NCI-H345 treated with DMSO at 0.1 percent for 48 hours (cell line): Measurements from ENCODE around the gene BTBD6.

Source experiments
- DNase-seq: peaks from one replicate; lab custom pipeline; 2025; ENCODE audit not compliant: unreplicated experiment; lab: John Stamatoyannopoulos, UW

The BTBD6 gene

GRCh38 chr14:105248368-105249181 lies at the start of gene BTBD6:
Gene BTBD6, plus strand, starts transcription at chr14:105248533. Its CDS starts 179 bp downstream, at chr14:105248712.
- peak; percentile 58 for DNase-seq

GRCh38 chr14:105198588-105198987 lies 49.7 kb upstream of the BTBD6 start:
- no peak for DNase-seq

- DNase-seq = no peak
These were observed 49.2 kb upstream of the BTBD6 start for GRCh38 chr14:105199093-105199492.

- DNase-seq = no peak
These were observed 48.3 kb upstream of the BTBD6 start for GRCh38 chr14:105200074-105200473.

- DNase-seq = no peak
These were observed 47.7 kb upstream of the BTBD6 start for GRCh38 chr14:105200641-105201040.

- no peak for DNase-seq
These were observed 47.0 kb upstream of the BTBD6 start for GRCh38 chr14:105201156-105201924.

- no peak for DNase-seq
These were observed 46.3 kb upstream of the BTBD6 start for GRCh38 chr14:105201925-105202513.

- DNase-seq = peak; percentile 27
These were observed 45.2 kb upstream of the BTBD6 start for GRCh38 chr14:105203057-105203531.

GRCh38 chr14:105203701-105204100 lies 44.6 kb upstream of the BTBD6 start:
- no peak for DNase-seq

GRCh38 chr14:105204206-105204930 lies 44.0 kb upstream of the BTBD6 start:
- no peak for DNase-seq

GRCh38 chr14:105204931-105205672 lies 43.2 kb upstream of the BTBD6 start:
- DNase-seq = no peak

- DNase-seq = no peak
These were observed 42.6 kb upstream of the BTBD6 start for GRCh38 chr14:105205673-105206208.

GRCh38 chr14:105206873-105207272 lies 41.5 kb upstream of the BTBD6 start:
- no peak for DNase-seq

- DNase-seq = no peak
These were observed 40.9 kb upstream of the BTBD6 start for GRCh38 chr14:105207460-105207901.

GRCh38 chr14:105207996-105208737 lies 40.2 kb upstream of the BTBD6 start:
- DNase-seq = no peak

GRCh38 chr14:105208738-105209075 lies 39.6 kb upstream of the BTBD6 start:
- DNase-seq = no peak

GRCh38 chr14:105209091-105209490 lies 39.2 kb upstream of the BTBD6 start:
- no peak for DNase-seq

GRCh38 chr14:105209646-105210045 lies 38.7 kb upstream of the BTBD6 start:
- no peak for DNase-seq

- no peak for DNase-seq
These were observed 37.9 kb upstream of the BTBD6 start for GRCh38 chr14:105210266-105211025.
